NOMO-1 treated with dmso at 0.1 percent for 144 hours (cell line): ENCODE data around the gene RAB18.
"Not testable (repeated sequence)": the region's sequence is repeated elsewhere in the genome, so short reads cannot be mapped to it uniquely, and the experiment has no call there.

Source experiments
- DNase-seq: peaks from one replicate; lab custom pipeline; 2025; ENCODE audit not compliant: unreplicated experiment; lab: John Stamatoyannopoulos, UW

Gene RAB18

GRCh38 chr10:27504007-27504807, at the start of gene RAB18:
Gene RAB18, plus strand, starts transcription at chr10:27504304. Its CDS starts 66 bp downstream, at chr10:27504370.
- peak; percentile 98 for DNase-seq

DNA sequence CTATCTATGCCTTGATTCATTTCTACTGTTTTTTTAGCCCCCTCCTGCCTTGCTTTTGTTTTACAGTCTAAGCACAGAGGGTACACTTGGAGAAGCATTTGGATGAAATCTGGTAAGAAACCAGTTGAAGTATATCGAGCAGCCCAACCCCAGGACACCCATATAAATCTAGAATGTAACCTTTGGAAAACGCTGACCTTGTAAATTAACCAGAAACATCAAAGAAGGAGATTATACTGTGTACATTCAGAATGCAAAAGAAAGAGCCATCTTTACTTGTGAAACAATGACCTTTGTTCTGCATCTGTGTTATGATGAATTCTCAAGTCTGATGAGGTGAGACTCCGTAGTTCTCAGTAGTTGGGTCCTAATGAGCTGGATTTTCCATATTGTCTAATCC, 49.3 kb upstream of the RAB18 start:
- DNase-seq, result no peak

DNA sequence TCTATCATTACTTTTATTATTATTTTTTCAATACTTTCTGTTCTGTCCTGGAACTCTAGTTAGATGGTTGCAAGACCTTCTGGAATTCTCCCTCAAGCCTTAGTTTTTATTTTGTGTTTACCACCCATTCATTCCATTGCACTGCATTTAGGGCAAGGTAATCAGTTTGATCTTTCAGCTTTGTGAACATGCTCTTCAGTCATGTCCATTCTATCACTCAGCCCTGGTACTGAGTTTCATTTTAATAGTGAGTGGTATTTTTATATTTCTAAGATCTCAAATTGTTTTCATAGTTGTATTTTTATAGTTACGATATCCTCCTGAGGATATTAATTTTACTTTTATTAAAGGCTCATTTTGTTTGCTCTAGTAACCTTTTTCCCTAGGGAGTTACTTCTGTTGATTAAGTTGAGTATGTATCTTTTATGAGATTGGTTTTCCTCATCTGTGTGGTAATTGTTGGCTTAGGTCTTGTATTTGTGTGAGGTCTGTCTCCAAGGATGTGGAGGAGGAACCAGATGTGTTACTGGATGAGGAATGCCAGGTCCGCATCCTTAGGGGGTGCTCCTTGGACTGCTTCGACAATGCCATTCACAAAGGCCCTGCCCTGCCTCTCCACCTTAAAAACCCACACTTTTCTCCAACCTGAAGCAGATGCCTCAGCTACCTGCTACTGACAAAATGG, 46.7 kb upstream of the RAB18 start:
- DNase-seq, result no peak

DNA sequence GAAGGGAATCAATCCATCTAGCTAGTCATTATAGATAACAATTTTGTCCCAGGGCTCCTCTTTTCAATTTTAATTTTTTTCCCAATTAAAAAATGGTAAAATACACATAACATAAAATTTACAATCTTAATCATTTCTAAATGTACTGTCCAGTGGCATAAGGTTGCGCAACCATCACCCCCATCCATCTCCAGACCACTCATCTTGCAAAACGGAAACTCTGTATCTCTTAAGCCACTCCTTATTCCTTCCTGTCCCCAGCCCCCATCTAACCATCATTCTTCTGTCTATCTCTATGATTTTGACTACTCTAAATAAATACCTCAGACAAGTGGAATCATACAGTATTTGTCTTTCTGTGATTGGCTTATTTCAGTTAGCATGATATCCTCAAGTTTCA, 46.1 kb upstream of the RAB18 start:
- DNase-seq, result peak; percentile 79

DNA sequence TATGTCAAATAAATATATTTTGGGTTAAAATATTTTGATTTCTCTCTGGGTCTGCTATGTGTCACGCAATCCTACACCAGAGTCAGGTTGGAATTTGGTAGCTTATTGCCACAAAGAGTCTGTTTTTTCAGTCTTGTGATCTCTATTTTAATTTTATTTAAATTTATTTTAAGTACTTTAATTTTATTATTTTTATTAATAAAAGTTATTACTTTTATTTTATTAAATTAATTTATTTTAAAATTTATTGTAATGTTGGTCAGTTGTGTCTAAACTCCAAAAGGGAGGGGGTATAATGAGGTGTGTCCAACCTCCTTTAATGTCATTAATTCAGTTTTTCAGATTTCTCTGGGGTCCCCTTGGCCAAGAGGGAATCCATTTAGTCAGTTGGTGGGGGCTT, 42.8 kb upstream of the RAB18 start:
- DNase-seq, result no peak

DNA sequence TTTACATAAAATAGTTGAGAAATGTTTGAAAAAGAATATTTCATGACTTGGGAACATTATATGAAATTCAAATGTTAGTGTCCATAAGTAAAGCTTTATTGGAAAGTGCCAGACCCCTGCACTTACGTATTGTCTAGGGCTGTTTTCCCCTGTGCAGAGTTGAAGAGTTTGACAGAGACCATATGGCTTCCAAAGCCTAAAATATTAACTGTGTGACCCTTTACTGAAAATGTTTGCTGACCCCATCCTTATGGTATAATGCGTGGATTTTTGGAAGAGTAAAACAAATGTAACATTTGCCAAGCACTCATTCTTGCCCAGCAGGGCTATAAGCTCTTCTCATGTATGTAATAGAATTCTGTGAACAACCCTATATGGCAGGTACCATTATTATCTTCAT, 40.1 kb upstream of the RAB18 start:
- no peak for DNase-seq

- DNase-seq, result peak; percentile 58
These were observed 39.1 kb upstream of the RAB18 start for GRCh38 chr10:27464993-27465392.

GRCh38 chr10:27465596-27465995, 38.5 kb upstream of the RAB18 start:
- not testable (repeated sequence) for DNase-seq

DNA sequence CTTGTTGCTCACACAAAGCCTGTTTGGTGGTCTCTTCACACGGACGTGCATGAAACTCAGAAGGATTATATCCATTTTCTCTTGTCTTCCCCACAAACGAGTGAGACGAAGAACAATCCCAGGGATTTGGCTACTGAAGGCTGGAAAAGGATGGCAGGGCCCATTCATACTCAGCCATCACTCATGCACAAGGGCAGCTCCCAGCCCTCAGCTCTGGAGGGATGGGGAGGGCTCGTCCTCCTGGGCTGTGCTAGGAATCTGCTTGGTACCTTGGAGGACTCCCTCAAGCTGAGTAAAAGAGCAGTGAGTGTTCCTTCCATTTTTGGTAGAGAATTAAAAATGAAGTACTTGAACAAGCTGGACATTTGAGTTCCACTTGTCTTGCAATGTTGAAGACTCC, 33.2 kb upstream of the RAB18 start:
- no peak for DNase-seq

- no peak for DNase-seq
These were observed 29.4 kb upstream of the RAB18 start for GRCh38 chr10:27474741-27475140.

DNA sequence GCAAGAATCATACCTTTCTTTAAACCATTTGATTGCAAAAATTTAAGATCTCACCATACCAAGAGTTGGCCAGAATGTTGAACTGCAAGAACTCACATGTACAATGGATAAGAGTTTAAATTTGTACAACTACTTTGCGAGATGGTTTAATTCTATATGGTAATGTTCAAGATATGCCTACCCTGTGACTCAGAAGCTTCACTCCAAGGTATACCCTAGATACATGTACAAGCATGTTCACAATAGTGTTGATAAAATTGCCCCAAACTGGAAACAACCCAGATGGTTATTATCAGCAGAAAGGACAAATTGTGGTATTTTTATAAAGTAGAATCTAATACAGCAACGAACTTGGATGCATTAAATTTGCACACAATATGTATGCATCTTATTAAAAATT, 25.1 kb upstream of the RAB18 start:
- DNase-seq, result no peak

DNA sequence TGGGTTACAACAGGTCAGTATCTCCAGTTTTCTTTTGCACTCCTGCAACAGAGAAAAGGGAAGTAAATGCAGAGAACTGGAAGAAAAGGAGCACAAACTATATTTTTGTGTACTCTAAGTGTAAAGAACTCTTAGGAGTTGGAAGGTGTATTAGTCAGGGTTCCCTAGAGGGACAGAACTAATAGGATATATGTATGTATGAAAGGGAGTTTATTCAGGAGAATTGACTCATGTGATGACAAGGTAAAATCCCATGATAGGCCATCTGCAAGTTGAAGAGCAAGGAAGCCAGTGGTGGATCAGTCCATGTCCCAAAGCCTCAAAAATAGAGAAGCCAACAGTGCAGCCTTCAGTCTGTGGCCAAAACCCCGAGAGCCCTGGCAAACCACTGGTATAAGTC, 22.6 kb upstream of the RAB18 start:
- peak; percentile 32 for DNase-seq

GRCh38 chr10:27482984-27483956, 20.8 kb upstream of the RAB18 start:
- no peak for DNase-seq

DNA sequence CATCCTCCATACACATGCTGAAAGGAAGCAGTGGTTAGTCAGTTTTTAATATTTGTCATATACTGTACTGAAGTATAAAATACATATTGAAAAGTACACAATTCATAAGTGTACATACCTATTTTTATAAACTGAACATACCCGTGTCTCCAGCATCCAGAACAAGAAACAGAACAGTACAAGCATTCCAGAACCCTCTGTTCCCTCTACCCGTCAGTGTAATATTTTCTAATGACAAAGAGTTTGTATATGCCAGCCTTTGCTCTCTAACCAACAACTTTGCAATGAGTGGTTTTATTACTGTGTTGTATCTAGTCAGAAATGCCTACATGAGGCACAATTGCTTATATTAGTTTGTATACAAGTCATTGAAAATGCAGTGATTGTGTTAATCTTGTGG, 18.7 kb upstream of the RAB18 start:
- no peak for DNase-seq

DNA sequence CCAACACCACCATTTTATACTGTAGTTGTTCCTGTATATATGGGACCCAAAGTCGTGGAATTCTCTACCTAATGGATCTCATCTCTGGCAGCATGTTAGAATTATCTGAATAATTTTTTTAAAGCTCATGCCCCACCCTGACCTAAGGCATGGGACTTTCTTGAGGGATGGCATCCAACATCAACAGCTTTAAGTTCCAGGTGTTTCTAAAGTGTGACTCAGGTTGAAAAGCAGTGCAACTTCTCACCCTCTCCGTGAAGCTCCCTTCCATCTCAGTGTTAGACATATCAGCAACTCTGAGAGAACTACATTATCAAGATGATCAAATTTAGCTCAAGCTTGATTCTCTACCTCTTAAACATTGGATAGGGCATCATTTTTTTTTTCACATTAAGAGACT, 18.1 kb upstream of the RAB18 start:
- DNase-seq, result no peak

DNA sequence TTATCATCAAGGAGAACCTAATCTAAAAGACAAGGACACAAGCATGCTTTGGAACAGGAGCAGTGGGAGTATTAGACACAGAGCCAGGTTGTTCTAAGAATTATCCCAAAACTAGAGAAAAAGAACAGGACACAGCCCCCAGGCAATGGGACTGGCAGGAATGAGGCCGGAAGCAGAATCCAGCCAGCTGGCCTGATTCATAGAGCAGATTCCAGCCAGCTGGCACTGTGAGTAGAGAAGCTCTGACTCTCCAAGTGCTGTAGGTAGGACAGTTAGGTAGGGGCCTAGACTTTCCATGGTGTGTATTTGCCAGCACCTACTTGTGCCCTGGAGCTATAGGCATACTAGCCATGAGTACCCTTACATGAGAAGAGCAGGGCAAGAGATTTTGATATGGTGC, 13.3 kb upstream of the RAB18 start:
- DNase-seq, result no peak

GRCh38 chr10:27494116-27494805, 9.8 kb upstream of the RAB18 start:
- DNase-seq, result no peak

- DNase-seq, result no peak
These were observed 8.0 kb upstream of the RAB18 start for GRCh38 chr10:27496137-27496536.

DNA sequence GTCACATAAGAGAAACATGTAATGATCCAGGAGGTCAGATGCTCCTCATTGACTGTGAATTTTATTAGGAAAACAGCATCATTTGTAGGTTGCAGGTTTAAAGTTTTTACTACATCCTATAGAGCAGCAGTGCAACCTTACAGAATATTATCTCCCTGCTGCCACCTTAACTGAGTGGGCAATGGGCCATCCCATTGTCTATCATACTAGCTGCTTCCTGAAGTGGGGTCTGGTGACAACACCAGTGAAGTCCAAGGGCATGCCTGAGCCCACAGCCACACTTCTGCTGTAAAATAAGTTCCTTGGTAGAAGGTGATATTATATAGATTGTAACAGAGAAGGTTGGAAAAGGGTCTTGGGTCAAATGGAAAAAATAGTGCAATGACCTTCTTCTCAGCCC, 4.0 kb upstream of the RAB18 start:
- DNase-seq, result no peak

GRCh38 chr10:27500886-27501285, 3.2 kb upstream of the RAB18 start:
- no peak for DNase-seq

GRCh38 chr10:27503498-27504006, 552 bp upstream of the RAB18 start:
- no peak for DNase-seq
